Kidney (tissue), 14 donors: ENCODE results near the gene PDSS2. TPM values are rescaled to one million over a fixed set of nuclear protein-coding genes. Genes with fewer than 3 reads are reported as not detected.

Experiments
- DNase-seq, 5 donors: peaks; one replicate each; pipeline ENCODE4 v3.0.0-alpha.2; 2013 to 2020
- FAIRE-seq: peaks from 2 replicates; lab custom pipeline; 2012; peaks lifted over from hg19 to GRCh38; lab: Jason Lieb, UNC
- H3K27ac ChIP-seq, 2 donors: one replicate each; pipeline ENCODE4 v1.7.0; 2013; ENCODE audit warnings: low read depth in 2 of 2, low read length in 2 of 2, inconsistent platforms in 1 of 2
- H3K27me3 ChIP-seq: one replicate; pipeline ENCODE4 v1.7.1; 2013; ENCODE audit warnings: low read length, inconsistent platforms; ENCODE audit not compliant: control insufficient read depth, insufficient read depth
- H3K36me3 ChIP-seq, 3 donors: one replicate each; pipeline versions ENCODE4 v1.7.0 to v1.7.1; 2013; ENCODE audit warnings: low read length in 3 of 3, control low read depth in 1 of 3, inconsistent platforms in 1 of 3; ENCODE audit not compliant: insufficient read depth in 3 of 3, control insufficient read depth in 2 of 3
- H3K4me1 ChIP-seq, 3 donors: one replicate each; pipeline versions ENCODE4 v1.7.0 to v1.7.1; 2013; ENCODE audit warnings: low read length in 3 of 3, inconsistent platforms in 1 of 3, low read depth in 1 of 3; ENCODE audit not compliant: control insufficient read depth in 2 of 3, insufficient read depth in 2 of 3
- H3K4me3 ChIP-seq, 3 donors: one replicate each; pipeline versions ENCODE4 v1.7.0 to v1.8.1; 2013; ENCODE audit warnings: low read length in 3 of 3, control low read depth in 1 of 3, inconsistent platforms in 1 of 3
- H3K9ac ChIP-seq, 3 donors: one replicate each; pipeline versions ENCODE4 v1.7.0 to v1.7.1; 2013; ENCODE audit warnings: low read length in 3 of 3, control low read depth in 1 of 3, inconsistent platforms in 1 of 3
- H3K9me3 ChIP-seq, 3 donors: one replicate each; pipeline versions ENCODE4 v1.7.0 to v1.7.1; 2013; ENCODE audit warnings: low read length in 3 of 3, control low read depth in 1 of 3, inconsistent platforms in 1 of 3; ENCODE audit not compliant: control insufficient read depth in 2 of 3, insufficient read depth in 1 of 3
- CTCF ChIP-seq: IDR thresholded peaks from 3 replicates; pipeline ENCODE4 v1.5.1; 2012; ENCODE audit warnings: mild to moderate bottlenecking, moderate library complexity, borderline replicate concordance; ENCODE audit not compliant: insufficient read depth; ENCODE audit errors: extremely low read depth
- intact Hi-C: fragments of 100-400 bp; cut with DNase I; formaldehyde crosslinking; loops from one replicate; pipeline ENCODE4 v1.11.1; 2022
- polyA plus RNA-seq: library from polyadenylated mRNA; stranded (reverse); fragments of 350-450 nt; fragmentation: Illumina TruSeq; extraction: RNeasy Lipid Tissue Mini Kit (QIAGEN cat#74804); gene quantifications from one replicate; pipeline ENCODE4 v1.2.3, GENCODE V29; 2014; ENCODE audit warnings: low read depth, low replicate concordance; ENCODE audit not compliant: insufficient read depth
- total RNA-seq: library from RNA; stranded (reverse); fragmentation: NEBNext Ultra II Directional; extraction: Animal tissue kit (Norgen Biotek cat#: 25700); gene quantifications from one replicate; pipeline ENCODE4 v1.2.1, GENCODE V29; 2021
- donor health status: control.
- donor health status: control.
- donor health status: control.
- donor health status: control.
- donor health status: control.
- donor health status: DM: yes; HTN: yes; CAD: no.
- donor health status: Normal renal cell carcinoma (clear cell type).

PDSS2 gene
- total and polyA plus RNA-seq, 2 donors from 2014 or later, result 16.4 to 20.7 TPM

- Histone ChIP-seq H3K36me3 (no peaks in the 10 kb centered on the region), H3K9me3 (no peaks in the 10 kb centered on the region), H3K4me3 (no peak overlapping the region), H3K27ac (no peak overlapping the region), H3K9ac (no peak overlapping the region), H3K27me3 (no peaks in the 10 kb centered on the region), H3K4me1 (peaks cover 0 to 4% (median 0%) of the 10 kb centered on the region in 3 donors)
- DNase-seq (peak in 2 of 5 donors; percentile 25 to 39), FAIRE-seq (no peak)
- intact Hi-C loops, result no loop called here
- TF ChIP-seq CTCF, result no peak
These were observed 230.6 kb downstream of the PDSS2 start for GRCh38 chr6:107228754-107229153.

- Histone ChIP-seq H3K27me3 (no peaks in the 10 kb centered on the region), H3K27ac (no peak overlapping the region), H3K9me3 (no peaks in the 10 kb centered on the region), H3K4me1 (no peaks in the 10 kb centered on the region), H3K9ac (no peak overlapping the region), H3K36me3 (no peaks in the 10 kb centered on the region), H3K4me3 (no peak overlapping the region)
- no peak for TF ChIP-seq CTCF
- FAIRE-seq, result no peak
- intact Hi-C loops, result no loop called here
- DNase-seq, result no peak
These were observed 237.8 kb downstream of the PDSS2 start for GRCh38 chr6:107221519-107221918.

GRCh38 chr6:107219851-107220250, 239.5 kb downstream of the PDSS2 start:
- Histone ChIP-seq H3K9me3 (no peaks in the 10 kb centered on the region), H3K27me3 (no peaks in the 10 kb centered on the region), H3K9ac (no peak overlapping the region), H3K36me3 (no peaks in the 10 kb centered on the region), H3K4me1 (no peaks in the 10 kb centered on the region), H3K27ac (no peak overlapping the region), H3K4me3 (no peak overlapping the region)
- DNase-seq (no peak), FAIRE-seq (no peak)
- TF ChIP-seq CTCF, result no peak
- intact Hi-C loops, result no loop called here

GRCh38 chr6:107218142-107218541, 241.2 kb downstream of the PDSS2 start:
- H3K9me3 ChIP-seq, result no peaks in the 10 kb centered on the region
- no peak overlapping the region for H3K4me3 ChIP-seq
- H3K27me3 ChIP-seq, result no peaks in the 10 kb centered on the region
- H3K27ac ChIP-seq, result no peak overlapping the region
- no peaks in the 10 kb centered on the region for H3K36me3 ChIP-seq
- intact Hi-C loops, result no loop called here
- no peaks in the 10 kb centered on the region for H3K4me1 ChIP-seq
- FAIRE-seq (no peak), DNase-seq (no peak)
- H3K9ac ChIP-seq, result no peak overlapping the region
- TF ChIP-seq CTCF, result no peak
